BJ (cell line): Measurements from ENCODE around the gene PVALEF. TPM values are rescaled to one million over a fixed set of nuclear protein-coding genes. Genes with fewer than 3 reads are reported as not detected.

Source experiments
- CTCF ChIA-PET: fragments of 350-600 bp; formaldehyde crosslinking; extraction: SDS; loops from one replicate; lab custom pipeline; 2021; ENCODE audit warnings: antibody characterized with exemption, inconsistent platforms; lab: Yijun Ruan, JAX
- POLR2A ChIA-PET: fragments of 300-600 bp; sonication (Branson Sonifier 250); formaldehyde crosslinking; extraction: SDS; loops from one replicate; lab custom pipeline; 2021; ENCODE audit warnings: antibody characterized with exemption; lab: Charles Lee
- DNase-seq: peaks from one replicate; pipeline ENCODE4 v3.0.0-alpha.2; 2011; ENCODE audit warnings: low read depth
- H3K27me3 ChIP-seq: 2 replicates; pipeline ENCODE4 v1.6.0; 2011; ENCODE audit warnings: low read length; ENCODE audit not compliant: control insufficient read depth, insufficient read depth
- H3K36me3 ChIP-seq: 2 replicates; pipeline ENCODE4 v1.5.1; 2011; ENCODE audit warnings: low read length; ENCODE audit not compliant: control insufficient read depth, insufficient read depth
- H3K4me3 ChIP-seq: 2 replicates; pipeline ENCODE4 v1.5.1; 2011; ENCODE audit warnings: low read depth, mild to moderate bottlenecking, control low read depth, low read length
- CTCF ChIP-seq: IDR thresholded peaks from 2 replicates; pipeline ENCODE4 v1.5.1; 2011; ENCODE audit warnings: low read depth, mild to moderate bottlenecking, control low read depth, inconsistent platforms, low read length, moderate library complexity; ENCODE audit not compliant: insufficient read depth
- polyA plus RNA-seq: library from polyadenylated mRNA; depleted of rRNA; stranded (reverse); fragments of >200 nt; gene quantifications from 2 replicates; pipeline ENCODE4 v1.2.3, GENCODE V29; 2011

Gene PVALEF
- polyA plus RNA-seq, 1 experiment: not detected

- CTCF ChIA-PET: interaction anchor here (0.6 kb wide), 1 partner anchor 16 kb away, joined by 6 read pairs; no protein-coding TSS in a partner anchor
- TF ChIP-seq CTCF: no peak
- no peak for DNase-seq
- Histone ChIP-seq H3K36me3 (no peaks in the 10 kb centered on the region; the same call in 1 of the 2 replicates), H3K27me3 (no peaks in the 10 kb centered on the region), H3K4me3 (no peak overlapping the region)
- POLR2A ChIA-PET: no interaction called here
Observed at GRCh38 chr17:81217491-81217890, 52.2 kb downstream of the PVALEF start.

DNA sequence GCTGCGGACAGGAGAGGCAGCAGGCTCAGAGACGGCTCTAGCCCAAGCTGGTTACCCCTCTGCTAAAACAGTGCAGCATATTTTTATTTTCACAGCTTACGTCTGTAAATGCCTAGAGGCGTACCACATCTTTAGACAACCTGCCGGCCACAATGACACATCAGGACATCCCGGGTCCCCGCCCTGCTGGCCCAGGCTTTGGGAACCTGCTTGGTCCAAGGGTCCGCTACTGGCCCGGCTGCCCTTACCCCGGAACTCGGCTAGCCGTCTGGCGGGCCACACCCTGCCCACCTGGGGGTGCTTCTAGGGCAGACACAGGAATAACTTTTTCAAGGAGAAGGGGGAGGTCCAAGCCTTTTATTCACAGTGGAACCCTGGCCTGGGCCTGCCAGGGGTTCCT, 53.2 kb downstream of the PVALEF start:
- DNase-seq: no peak
- ChIA-PET POLR2A (no interaction called here), CTCF (interaction anchor here (1.7 kb wide), 1 partner anchor 76 kb away, joined by 4 read pairs; no protein-coding TSS in a partner anchor)
- no peak for TF ChIP-seq CTCF
- no peaks in the 10 kb centered on the region; the same call in 1 of the 2 replicates for H3K36me3 ChIP-seq
- no peaks in the 10 kb centered on the region for H3K27me3 ChIP-seq
- H3K4me3 ChIP-seq: no peak overlapping the region

DNA sequence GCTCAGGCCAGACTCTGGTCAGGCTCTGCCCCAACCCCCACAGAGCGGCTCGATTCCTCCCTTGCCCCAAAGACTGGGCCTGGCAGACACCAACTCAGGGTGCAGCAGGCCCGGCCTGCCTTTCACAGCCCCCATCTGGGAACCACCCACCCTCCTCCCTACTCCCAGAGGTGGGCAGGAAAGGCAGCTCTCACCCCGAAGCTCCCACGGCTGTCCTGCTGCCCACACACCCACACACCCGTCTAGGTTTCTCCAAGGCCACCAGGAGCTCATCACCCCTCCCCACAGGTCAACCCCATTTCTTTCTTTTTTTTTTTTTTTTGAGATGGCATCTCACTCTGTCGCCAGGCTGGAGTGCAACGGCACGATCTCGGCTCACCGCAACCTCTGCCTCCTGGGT, 53.7 kb downstream of the PVALEF start:
- Histone ChIP-seq H3K36me3 (no peaks in the 10 kb centered on the region; the same call in 1 of the 2 replicates), H3K4me3 (no peak overlapping the region), H3K27me3 (no peaks in the 10 kb centered on the region)
- CTCF ChIA-PET: interaction anchor here (1.7 kb wide), 1 partner anchor 76 kb away, joined by 4 read pairs; no protein-coding TSS in a partner anchor
- POLR2A ChIA-PET: no interaction called here
- TF ChIP-seq CTCF: no peak
- DNase-seq: no peak

- DNase-seq: no peak
Observed at GRCh38 chr17:81219476-81220180, 54.3 kb downstream of the PVALEF start.

More at GRCh38 chr17:81219476-81220180, 54.3 kb downstream of the PVALEF start:
- no peaks in the 10 kb centered on the region for H3K27me3 ChIP-seq
- no peaks in the 10 kb centered on the region; the same call in 1 of the 2 replicates for H3K36me3 ChIP-seq
- H3K4me3 ChIP-seq: no peak overlapping the region
- ChIA-PET POLR2A (no interaction called here), CTCF (interaction anchor here (1.7 kb wide), 1 partner anchor 77 kb away, joined by 4 read pairs; no protein-coding TSS in a partner anchor)
- no peak for TF ChIP-seq CTCF
